ENCODE measurements around the gene STAT3.
"Not testable (repeated sequence)": the region's sequence is repeated elsewhere in the genome, so short reads cannot be mapped to it uniquely, and the experiment has no call there.

Gene STAT3

DNA sequence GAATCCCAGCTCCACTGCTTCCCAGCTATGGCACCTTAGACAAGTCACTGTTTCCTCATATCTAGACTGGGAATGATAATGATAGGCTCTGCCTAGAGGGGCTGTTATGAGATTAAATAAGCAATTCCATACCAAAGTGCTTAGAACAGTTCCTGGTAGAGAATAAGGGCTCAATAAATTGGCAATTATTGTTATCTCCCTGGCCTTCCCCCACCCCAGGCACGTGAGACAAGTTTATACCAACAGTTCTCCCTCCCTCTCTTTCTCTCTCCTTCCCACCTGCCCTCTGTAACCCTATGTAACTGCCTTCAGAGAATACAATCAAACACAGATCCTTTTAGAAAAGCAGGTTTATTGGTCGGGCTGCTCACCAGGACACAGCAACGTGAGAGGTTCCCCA lies 13.9 kb upstream of the STAT3 start:
- TF ChIP-seq, protein P1, sequence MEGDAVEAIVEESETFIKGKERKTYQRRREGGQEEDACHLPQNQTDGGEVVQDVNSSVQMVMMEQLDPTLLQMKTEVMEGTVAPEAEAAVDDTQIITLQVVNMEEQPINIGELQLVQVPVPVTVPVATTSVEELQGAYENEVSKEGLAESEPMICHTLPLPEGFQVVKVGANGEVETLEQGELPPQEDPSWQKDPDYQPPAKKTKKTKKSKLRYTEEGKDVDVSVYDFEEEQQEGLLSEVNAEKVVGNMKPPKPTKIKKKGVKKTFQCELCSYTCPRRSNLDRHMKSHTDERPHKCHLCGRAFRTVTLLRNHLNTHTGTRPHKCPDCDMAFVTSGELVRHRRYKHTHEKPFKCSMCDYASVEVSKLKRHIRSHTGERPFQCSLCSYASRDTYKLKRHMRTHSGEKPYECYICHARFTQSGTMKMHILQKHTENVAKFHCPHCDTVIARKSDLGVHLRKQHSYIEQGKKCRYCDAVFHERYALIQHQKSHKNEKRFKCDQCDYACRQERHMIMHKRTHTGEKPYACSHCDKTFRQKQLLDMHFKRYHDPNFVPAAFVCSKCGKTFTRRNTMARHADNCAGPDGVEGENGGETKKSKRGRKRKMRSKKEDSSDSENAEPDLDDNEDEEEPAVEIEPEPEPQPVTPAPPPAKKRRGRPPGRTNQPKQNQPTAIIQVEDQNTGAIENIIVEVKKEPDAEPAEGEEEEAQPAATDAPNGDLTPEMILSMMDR (conservative IDR thresholded peaks at IDR 0.05; ENCODE audit: low read depth, low read length), result no peak
- DNase-seq (ENCODE audit: low read depth), result no peak
- no peak overlapping the region for H3K4me3 ChIP-seq (ENCODE audit: low read depth, low read length)

DNA sequence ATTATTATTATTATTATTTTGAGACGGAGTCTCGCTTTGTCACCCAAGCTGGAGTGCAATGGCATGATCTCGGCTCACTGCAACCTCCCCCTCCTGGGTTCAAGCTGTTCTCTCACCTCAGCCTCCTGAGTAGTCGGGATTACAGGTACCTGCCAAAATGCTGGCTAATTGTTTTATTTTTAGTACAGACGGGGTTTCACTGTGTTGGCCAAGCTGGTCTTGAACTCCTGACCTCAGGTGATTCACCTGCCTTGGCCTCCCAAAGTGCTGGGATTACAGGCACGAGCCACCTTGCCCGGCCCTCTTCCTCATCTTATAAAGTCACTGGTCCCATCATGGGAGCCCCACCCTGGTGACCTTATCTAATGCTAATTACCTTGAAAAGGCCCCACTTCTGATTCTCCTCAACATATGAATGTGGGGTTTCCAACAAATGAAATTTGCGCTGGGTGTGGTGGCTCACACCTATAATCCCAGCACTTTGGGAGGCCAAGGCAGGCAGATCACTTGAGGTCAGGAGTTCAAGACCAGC lies 12.7 kb upstream of the STAT3 start:
- not testable (repeated sequence) for DNase-seq (ENCODE audit: low read depth); H3K4me3 ChIP-seq (ENCODE audit: low read depth, low read length)

DNA sequence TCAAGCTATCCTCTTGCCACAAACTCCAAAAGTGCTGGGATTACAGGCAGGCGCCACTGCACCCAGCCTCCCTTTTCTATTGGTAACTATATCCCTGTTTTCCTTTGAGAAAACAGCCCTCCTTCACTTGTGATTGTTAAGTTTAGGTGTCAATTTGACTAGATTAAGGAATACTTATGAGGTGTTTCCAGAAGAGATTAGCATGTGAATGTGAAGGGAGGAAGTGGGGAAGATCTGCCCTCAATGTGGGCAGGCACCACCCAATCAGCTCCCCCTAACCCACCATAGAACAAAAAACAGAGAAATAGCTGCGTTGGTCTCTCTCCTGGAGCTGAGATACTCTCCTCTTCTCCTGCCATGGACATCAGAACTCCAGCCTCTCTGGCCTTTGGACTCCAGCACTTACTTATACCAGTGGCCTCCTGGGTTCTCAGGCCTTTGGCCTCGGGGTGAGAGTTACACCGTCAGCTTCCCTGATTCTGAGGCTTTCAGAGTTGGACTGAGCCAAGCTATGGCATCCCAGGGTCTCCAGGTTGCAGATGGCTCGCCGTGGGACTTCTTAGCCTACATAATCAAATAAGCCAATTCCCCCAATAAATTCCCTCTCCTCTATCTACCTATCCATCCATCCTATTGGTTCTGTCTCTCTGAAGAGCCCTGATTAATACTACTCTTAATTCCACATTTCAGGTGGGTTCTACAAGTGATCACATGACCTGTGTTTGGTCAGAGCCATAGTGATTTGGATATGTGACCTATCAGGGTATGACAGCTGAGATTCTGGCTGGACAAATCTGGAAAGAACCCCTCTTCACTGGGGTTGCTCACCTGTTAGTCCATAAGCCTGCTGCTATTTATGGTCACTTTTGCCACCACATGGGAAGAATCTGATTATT lies 12.0 kb upstream of the STAT3 start:
- no peak overlapping the region for H3K4me3 ChIP-seq (ENCODE audit: low read depth, low read length)
- TF ChIP-seq, protein P1 (conservative IDR thresholded peaks at IDR 0.05; ENCODE audit: low read depth, low read length), result no peak
- no peak for DNase-seq (ENCODE audit: low read depth)

DNA sequence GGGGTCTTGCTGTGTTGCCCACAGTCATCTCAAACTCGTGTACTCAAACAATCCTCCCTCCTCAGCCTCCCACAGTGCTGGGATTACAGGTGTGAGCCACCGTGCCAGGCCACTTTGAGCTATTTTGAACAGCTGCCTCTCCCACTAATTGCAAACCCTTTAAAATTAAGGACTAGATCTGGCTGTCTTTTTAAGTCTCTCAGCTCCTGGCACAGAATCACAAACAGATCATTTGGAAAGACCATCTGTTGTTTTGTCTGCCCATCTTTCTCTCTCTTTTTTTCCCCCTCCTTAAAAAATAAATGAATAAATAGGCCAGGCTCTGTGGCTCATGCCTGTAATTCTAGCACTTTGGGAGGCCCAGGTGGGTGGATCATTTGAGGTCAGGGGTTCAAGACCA lies 10.9 kb upstream of the STAT3 start:
- DNase-seq (ENCODE audit: low read depth), result no peak
- TF ChIP-seq, protein P1 (conservative IDR thresholded peaks at IDR 0.05; ENCODE audit: low read depth, low read length), result no peak

DNA sequence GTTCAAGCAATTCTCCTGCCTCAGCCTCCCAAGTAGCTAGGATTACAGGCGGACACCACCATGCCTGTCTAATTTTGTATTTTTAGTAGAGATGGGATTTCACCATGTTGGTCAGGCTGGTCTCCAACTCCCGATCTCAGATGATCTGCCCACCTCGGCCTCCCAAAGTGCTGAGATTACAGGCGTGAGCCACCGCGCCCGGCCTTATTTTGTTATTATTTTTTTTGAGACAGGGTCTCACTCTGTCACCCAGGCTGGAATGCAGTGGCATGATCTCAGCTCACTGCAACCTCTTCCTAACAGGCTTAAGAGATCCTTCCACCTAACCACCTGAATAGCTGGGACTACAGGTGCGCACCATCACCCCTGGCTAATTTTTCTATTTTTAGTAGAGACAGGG lies 7.4 kb upstream of the STAT3 start:
- not testable (repeated sequence) for DNase-seq (ENCODE audit: low read depth); H3K4me3 ChIP-seq (ENCODE audit: low read depth, low read length)

More for the DNA sequence above, 10.9 kb upstream of the STAT3 start:
- H3K4me3 ChIP-seq (ENCODE audit: low read depth, low read length), result no peak overlapping the region

DNA sequence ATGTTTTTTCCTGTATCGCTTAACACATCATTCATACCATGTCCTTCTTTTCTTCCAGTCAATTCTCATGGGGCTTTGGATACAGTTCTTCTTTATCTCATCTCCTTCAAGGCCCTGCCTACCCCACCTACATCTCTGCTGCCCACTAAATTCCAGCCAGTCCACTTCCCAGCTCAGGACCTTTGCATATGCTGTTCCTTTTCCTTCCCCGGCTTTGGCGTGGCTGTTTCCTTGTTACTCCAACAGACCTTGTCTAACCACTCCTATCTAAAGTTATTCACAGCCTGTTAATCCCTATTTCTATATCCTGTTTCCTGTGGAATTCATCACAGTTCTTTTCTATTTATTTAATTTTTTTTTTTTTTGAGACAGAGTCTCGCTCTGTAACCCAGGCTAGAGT lies 6.6 kb upstream of the STAT3 start:
- no peak overlapping the region for H3K4me3 ChIP-seq (ENCODE audit: low read depth, low read length)
- DNase-seq (ENCODE audit: low read depth), result no peak
- TF ChIP-seq, protein P1 (conservative IDR thresholded peaks at IDR 0.05; ENCODE audit: low read depth, low read length), result no peak

DNA sequence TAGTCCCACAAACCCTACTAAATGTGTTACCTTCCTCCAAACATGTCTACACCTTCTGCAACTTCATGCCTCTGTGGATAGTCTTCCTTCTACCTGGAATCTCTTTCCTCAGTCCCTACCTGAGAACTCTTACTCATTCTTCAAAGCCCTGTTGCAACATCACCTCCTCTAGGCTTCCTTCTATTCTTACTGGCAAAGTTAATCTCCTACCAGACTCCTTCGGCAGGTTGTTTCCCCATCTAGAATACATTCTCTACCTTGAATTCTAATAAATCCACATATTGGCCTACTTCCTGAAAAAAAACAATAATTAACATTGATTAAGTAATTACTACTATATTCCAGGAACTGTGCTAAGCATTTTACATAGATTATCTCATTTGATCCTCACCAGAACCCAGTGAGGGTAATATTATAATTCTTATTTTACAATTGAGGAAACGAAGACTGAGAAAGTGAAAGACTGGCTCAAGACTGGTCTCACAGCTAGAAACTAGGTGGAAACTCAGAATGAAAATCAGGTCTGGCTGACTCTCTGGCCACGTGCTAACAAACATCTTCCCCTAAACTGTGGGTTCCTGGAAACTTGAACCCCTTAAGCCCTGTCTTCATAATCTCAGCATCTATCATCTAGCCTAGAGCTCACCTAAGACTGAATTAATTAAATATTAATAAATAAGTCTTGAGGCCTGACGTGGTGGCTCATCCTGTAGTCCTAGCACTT lies 4.6 kb upstream of the STAT3 start:
- no peak for DNase-seq (ENCODE audit: low read depth)
- TF ChIP-seq, protein P1 (conservative IDR thresholded peaks at IDR 0.05; ENCODE audit: low read depth, low read length), result no peak

DNA sequence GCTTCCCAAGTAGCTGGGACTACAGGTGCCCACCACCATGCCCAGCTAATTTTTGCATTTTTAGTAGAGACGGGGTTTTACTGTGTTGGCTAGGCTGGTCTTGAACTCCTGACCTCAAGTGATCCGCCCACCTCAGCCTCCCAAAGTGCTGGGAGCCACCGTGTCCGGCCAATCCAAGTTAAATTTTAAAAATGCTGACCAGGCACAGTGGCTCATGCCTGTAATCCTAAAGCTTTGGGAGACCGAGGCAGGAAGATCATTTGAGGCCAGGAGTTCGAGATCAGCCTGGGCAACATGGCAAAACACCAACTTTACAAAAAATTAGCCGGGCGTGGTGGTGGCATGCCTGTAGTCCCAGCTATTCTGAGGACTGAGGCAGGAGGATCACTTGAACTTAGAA lies 3.2 kb upstream of the STAT3 start:
- not testable (repeated sequence) for DNase-seq (ENCODE audit: low read depth); H3K4me3 ChIP-seq (ENCODE audit: low read depth, low read length)

More for the DNA sequence above, 4.6 kb upstream of the STAT3 start:
- H3K4me3 ChIP-seq (ENCODE audit: low read depth, low read length), result no peak overlapping the region

Measured in choroid plexus epithelial cell (primary cell).